ENCODE results near the gene SLCO3A1.

SLCO3A1 gene

GRCh38 chr15:92113832-92114231, 260.3 kb downstream of the SLCO3A1 start:
- Histone ChIP-seq H2AFZ (ENCODE audit: low read depth, low read length) (no peak overlapping the region), H3K4me1 (ENCODE audit: insufficient read depth, low read length) (no peaks in the 10 kb centered on the region), H3K36me3 (ENCODE audit: insufficient read depth, low read length) (no peaks in the 10 kb centered on the region), H3K4me3 (ENCODE audit: low read depth in 1 of 2, low read length in 2 of 2) (no peak overlapping the region), H3K9ac (ENCODE audit: low read depth, low read length) (no peak overlapping the region), H3K79me2 (ENCODE audit: insufficient read depth, low read length) (no peaks in the 10 kb centered on the region), H4K20me1 (ENCODE audit: insufficient read depth, low read length) (peaks cover 2% of the 10 kb centered on the region; the same call in 1 of the 2 replicates), H3K27me3 (ENCODE audit: insufficient read depth, low read length, poor library complexity) (peaks cover 9% of the 10 kb centered on the region), H3K9me3 (ENCODE audit: insufficient read depth, low read length, severe bottlenecking) (no peaks in the 10 kb centered on the region), H3K27ac (ENCODE audit: low read length) (no peak overlapping the region), H3K4me2 (ENCODE audit: insufficient read depth, low read length) (no peak overlapping the region)
- TF ChIP-seq EZH2 (IDR thresholded peaks at IDR 0.05; ENCODE audit: borderline replicate concordance, low read depth, low read length, severe bottlenecking) (no peak), CTCF (IDR thresholded peaks at IDR 0.05; ENCODE audit: borderline replicate concordance, extremely low read depth, low read length, poor library complexity, severe bottlenecking) (no peak)
- no peak for DNase-seq
- ATAC-seq (ENCODE audit: insufficient read depth, low read depth) = no peak

DNA sequence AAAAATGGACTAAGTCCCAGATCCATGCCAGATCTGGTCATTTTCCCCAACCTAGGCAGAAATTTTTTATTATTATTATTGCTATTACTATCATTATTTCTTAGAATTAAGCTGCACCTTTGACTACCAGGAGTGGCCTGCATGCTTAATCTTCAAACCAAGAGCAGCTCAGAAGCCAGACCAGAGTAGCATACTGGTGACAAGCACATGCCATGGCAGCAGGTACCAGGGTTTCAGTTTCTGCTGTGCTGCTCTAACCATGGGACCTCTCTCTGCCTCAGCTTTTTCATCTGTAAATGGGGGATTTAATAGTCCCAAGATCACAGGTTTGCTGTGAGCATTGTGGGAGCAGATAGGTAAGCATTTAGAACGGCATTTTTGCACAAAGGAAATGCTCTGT, 262.3 kb downstream of the SLCO3A1 start:
- Histone ChIP-seq H3K4me2 (ENCODE audit: insufficient read depth, low read length) (no peak overlapping the region), H3K27ac (ENCODE audit: low read length) (no peak overlapping the region), H4K20me1 (ENCODE audit: insufficient read depth, low read length) (no peaks in the 10 kb centered on the region), H3K9me3 (ENCODE audit: insufficient read depth, low read length, severe bottlenecking) (no peaks in the 10 kb centered on the region), H3K4me1 (ENCODE audit: insufficient read depth, low read length) (no peaks in the 10 kb centered on the region), H3K4me3 (ENCODE audit: low read depth in 1 of 2, low read length in 2 of 2) (no peak overlapping the region), H3K9ac (ENCODE audit: low read depth, low read length) (no peak overlapping the region), H3K36me3 (ENCODE audit: insufficient read depth, low read length) (no peaks in the 10 kb centered on the region), H3K79me2 (ENCODE audit: insufficient read depth, low read length) (no peaks in the 10 kb centered on the region), H3K27me3 (ENCODE audit: insufficient read depth, low read length, poor library complexity) (peaks cover 12% of the 10 kb centered on the region), H2AFZ (ENCODE audit: low read depth, low read length) (no peak overlapping the region)
- no peak for ATAC-seq (ENCODE audit: insufficient read depth, low read depth)
- DNase-seq = no peak
- no peak for TF ChIP-seq EZH2 (IDR thresholded peaks at IDR 0.05; ENCODE audit: borderline replicate concordance, low read depth, low read length, severe bottlenecking)
- no peak for TF ChIP-seq CTCF (IDR thresholded peaks at IDR 0.05; ENCODE audit: borderline replicate concordance, extremely low read depth, low read length, poor library complexity, severe bottlenecking)

DNA sequence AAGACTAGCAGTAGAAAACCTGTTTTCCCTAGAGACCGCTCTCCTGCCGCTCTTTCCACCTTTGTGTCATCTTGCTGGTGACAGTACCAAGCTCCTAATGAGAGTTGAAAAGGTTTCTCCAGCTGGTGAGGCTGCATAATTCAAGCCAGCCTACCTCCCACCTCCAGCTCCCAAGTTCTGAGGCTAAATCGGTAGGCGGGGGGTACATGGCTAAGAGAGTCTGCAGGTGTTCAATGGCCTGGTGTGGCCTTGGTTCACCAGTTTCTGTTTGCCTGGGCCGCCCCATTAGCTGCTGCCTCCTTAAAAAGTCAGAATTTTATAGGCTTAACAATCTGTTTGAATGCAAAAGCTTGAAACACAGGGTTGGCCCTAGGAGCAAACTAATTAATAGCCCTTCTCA, 262.8 kb downstream of the SLCO3A1 start:
- H4K20me1 ChIP-seq (ENCODE audit: insufficient read depth, low read length) = no peaks in the 10 kb centered on the region
- H3K4me2 ChIP-seq (ENCODE audit: insufficient read depth, low read length) = no peak overlapping the region
- H3K36me3 ChIP-seq (ENCODE audit: insufficient read depth, low read length) = no peaks in the 10 kb centered on the region
- no peaks in the 10 kb centered on the region for H3K9me3 ChIP-seq (ENCODE audit: insufficient read depth, low read length, severe bottlenecking)
- TF ChIP-seq EZH2 (IDR thresholded peaks at IDR 0.05; ENCODE audit: borderline replicate concordance, low read depth, low read length, severe bottlenecking) (no peak), CTCF (IDR thresholded peaks at IDR 0.05; ENCODE audit: borderline replicate concordance, extremely low read depth, low read length, poor library complexity, severe bottlenecking) (no peak)
- H3K27me3 ChIP-seq (ENCODE audit: insufficient read depth, low read length, poor library complexity) = peaks cover 12% of the 10 kb centered on the region
- H3K9ac ChIP-seq (ENCODE audit: low read depth, low read length) = no peak overlapping the region
- DNase-seq = no peak
- ATAC-seq (ENCODE audit: insufficient read depth, low read depth) = no peak
- H3K79me2 ChIP-seq (ENCODE audit: insufficient read depth, low read length) = no peaks in the 10 kb centered on the region
- no peak overlapping the region for H3K4me3 ChIP-seq (ENCODE audit: low read depth in 1 of 2, low read length in 2 of 2)
- H2AFZ ChIP-seq (ENCODE audit: low read depth, low read length) = no peak overlapping the region
- no peaks in the 10 kb centered on the region for H3K4me1 ChIP-seq (ENCODE audit: insufficient read depth, low read length)
- H3K27ac ChIP-seq (ENCODE audit: low read length) = no peak overlapping the region

- DNase-seq (no peak), ATAC-seq (ENCODE audit: insufficient read depth, low read depth) (no peak)
- H3K4me2 ChIP-seq (ENCODE audit: insufficient read depth, low read length) = no peak overlapping the region
- H3K4me1 ChIP-seq (ENCODE audit: insufficient read depth, low read length) = no peaks in the 10 kb centered on the region
- TF ChIP-seq EZH2 (IDR thresholded peaks at IDR 0.05; ENCODE audit: borderline replicate concordance, low read depth, low read length, severe bottlenecking) (no peak), CTCF (IDR thresholded peaks at IDR 0.05; ENCODE audit: borderline replicate concordance, extremely low read depth, low read length, poor library complexity, severe bottlenecking) (no peak)
- H3K9ac ChIP-seq (ENCODE audit: low read depth, low read length) = no peak overlapping the region
- H3K9me3 ChIP-seq (ENCODE audit: insufficient read depth, low read length, severe bottlenecking) = no peaks in the 10 kb centered on the region
- H3K27me3 ChIP-seq (ENCODE audit: insufficient read depth, low read length, poor library complexity) = peaks cover 12% of the 10 kb centered on the region
- H3K36me3 ChIP-seq (ENCODE audit: insufficient read depth, low read length) = no peaks in the 10 kb centered on the region
- no peaks in the 10 kb centered on the region for H4K20me1 ChIP-seq (ENCODE audit: insufficient read depth, low read length)
- no peak overlapping the region for H3K27ac ChIP-seq (ENCODE audit: low read length)
- H3K79me2 ChIP-seq (ENCODE audit: insufficient read depth, low read length) = no peaks in the 10 kb centered on the region
- H3K4me3 ChIP-seq (ENCODE audit: low read depth in 1 of 2, low read length in 2 of 2) = no peak overlapping the region
- H2AFZ ChIP-seq (ENCODE audit: low read depth, low read length) = no peak overlapping the region
These were observed 263.8 kb downstream of the SLCO3A1 start for GRCh38 chr15:92117261-92117731.
